Endothelial cell of umbilical vein (primary cell): Measurements from ENCODE around the gene CYP1A2. TPM values are rescaled to one million over a fixed set of nuclear protein-coding genes. Genes with fewer than 3 reads are reported as not detected.

Experiments
- BruUV-seq: library from RNA; stranded (reverse); fragments of 400-500 nt; replicated peaks from 2 replicates; lab custom pipeline; 2021; lab: Mats Ljungman, UMichigan
- CTCF ChIA-PET: fragments of 300-600, 350-600 bp; sonication (Branson Sonifier 250); formaldehyde crosslinking; loops from one replicate; lab custom pipeline; 2021; ENCODE audit warnings: antibody characterized with exemption, inconsistent platforms; lab: Charles Lee
- POLR2A ChIA-PET: fragments of 300-600, 350-600 bp; sonication (Branson Sonifier 250); formaldehyde crosslinking; loops from one replicate; lab custom pipeline; 2021; ENCODE audit warnings: antibody characterized with exemption, inconsistent platforms; lab: Charles Lee
- DNase-seq: peaks from one replicate; pipeline ENCODE4 v3.0.0-alpha.2; 2011; ENCODE audit warnings: low read depth, low spot score
- FAIRE-seq: peaks from 2 replicates; lab custom pipeline; 2011; peaks lifted over from hg19 to GRCh38; lab: Jason Lieb, UNC
- H2AFZ ChIP-seq: 2 replicates; pipeline ENCODE4 v1.6.0; 2012; ENCODE audit warnings: low read depth, low read length, control low read depth, inconsistent platforms
- H3K27ac ChIP-seq: 2 replicates; pipeline ENCODE4 v1.5.1; 2011; ENCODE audit warnings: low read depth, mild to moderate bottlenecking, control low read depth, low read length, moderate library complexity; ENCODE audit not compliant: insufficient read depth
- H3K27me3 ChIP-seq, 2 experiments: 2 replicates each; pipeline versions ENCODE4 v1.6.0 to v1.6.1; 2011; ENCODE audit warnings: low read length in 2 of 2, mixed read lengths in 1 of 2; ENCODE audit not compliant: control insufficient read depth in 2 of 2, insufficient read depth in 2 of 2
- H3K36me3 ChIP-seq, 2 experiments: 2 replicates in 1 of 2; 3 replicates in 1 of 2; pipeline ENCODE4 v1.5.1; 2011; ENCODE audit warnings: low read length in 2 of 2, mild to moderate bottlenecking in 1 of 2, moderate library complexity in 1 of 2; ENCODE audit not compliant: control insufficient read depth in 2 of 2, insufficient read depth in 2 of 2; ENCODE audit errors: extremely low read depth in 1 of 2
- H3K4me1 ChIP-seq: 3 replicates; pipeline ENCODE4 v1.5.1; 2011; ENCODE audit warnings: mild to moderate bottlenecking, low read length; ENCODE audit not compliant: control insufficient read depth, insufficient read depth; ENCODE audit errors: extremely low read depth
- H3K4me2 ChIP-seq: 2 replicates; pipeline ENCODE4 v1.6.1; 2011; ENCODE audit warnings: low read length, control low read depth, mixed read lengths; ENCODE audit not compliant: insufficient read depth
- H3K4me3 ChIP-seq, 3 experiments: fragments of 200-600 bp in 1 of 3; sonication (generic), shearing (Covaris generic) in 1 of 3; replicated peaks in 1 of 3; 2 replicates each; pipeline ENCODE4 v1.5.1; 2011 to 2016; ENCODE audit warnings: control low read depth in 3 of 3, low read length in 3 of 3, mild to moderate bottlenecking in 2 of 3, inconsistent platforms in 1 of 3, low read depth in 1 of 3, moderate library complexity in 1 of 3; ENCODE audit not compliant: insufficient read depth in 1 of 3
- H3K79me2 ChIP-seq: 2 replicates; pipeline ENCODE4 v1.6.0; 2012; ENCODE audit warnings: low read length, inconsistent platforms; ENCODE audit not compliant: control insufficient read depth, insufficient read depth
- H3K9ac ChIP-seq: replicated peaks from 2 replicates; pipeline ENCODE3; 2011; ENCODE audit warnings: low read length, control low read depth; ENCODE audit not compliant: insufficient read depth; ENCODE audit errors: extremely low read depth
- H3K9me1 ChIP-seq: replicated peaks from 3 replicates; pipeline ENCODE4 v1.6.0; 2011; ENCODE audit warnings: mild to moderate bottlenecking, low read length; ENCODE audit not compliant: control insufficient read depth, insufficient read depth; ENCODE audit errors: extremely low read depth
- H3K9me3 ChIP-seq: replicated peaks from 2 replicates; pipeline ENCODE4 v1.5.1; 2012; ENCODE audit warnings: low read length, inconsistent platforms; ENCODE audit not compliant: control insufficient read depth, insufficient read depth
- H4K20me1 ChIP-seq: replicated peaks from 2 replicates; pipeline ENCODE3; 2011; ENCODE audit warnings: mild to moderate bottlenecking, low read length; ENCODE audit not compliant: control insufficient read depth, insufficient read depth; ENCODE audit errors: extremely low read depth
- EZH2 ChIP-seq: IDR thresholded peaks from 2 replicates; pipeline ENCODE4 v1.6.1; 2012; ENCODE audit warnings: borderline replicate concordance, low read depth, mild to moderate bottlenecking, moderate library complexity, low read length, inconsistent platforms; ENCODE audit not compliant: severe bottlenecking
- FOS ChIP-seq: IDR thresholded peaks from 2 replicates; pipeline ENCODE4 v1.6.1; 2011; ENCODE audit warnings: mild to moderate bottlenecking, low read length, moderate library complexity, borderline replicate concordance; ENCODE audit not compliant: insufficient read depth
- JUN ChIP-seq: IDR thresholded peaks from 2 replicates; pipeline ENCODE4 v1.6.1; 2011; ENCODE audit warnings: borderline replicate concordance, low read depth; ENCODE audit not compliant: insufficient read length, insufficient read depth
- MYC ChIP-seq: IDR thresholded peaks from one replicate; pipeline ENCODE4 v1.6.1; 2011; ENCODE audit warnings: mild to moderate bottlenecking, low read depth, low read length
- POLR2AphosphoS5 ChIP-seq: IDR thresholded peaks from 2 replicates; pipeline ENCODE4 v1.6.1; 2012; ENCODE audit warnings: low read depth, mild to moderate bottlenecking, control low read depth, low read length, moderate library complexity; ENCODE audit not compliant: insufficient read depth
- dilution Hi-C: fragments of 300-500 bp; cut with MboI; formaldehyde crosslinking; loops from one replicate; pipeline ENCODE4 v1.15.0; 2019; ENCODE audit warnings: low sequenced_read_pairs; ENCODE audit not compliant: extremely low pct_ligation_motif_present
- intact Hi-C: fragments of 100-400 bp; cut with micrococcal nuclease; formaldehyde crosslinking; loops from one replicate; pipeline ENCODE4 v1.10.0; 2022
- polyA plus RNA-seq, 4 experiments: library from polyadenylated mRNA; depleted of rRNA in 3 of 4; stranded (reverse) in 3 of 4; unstranded in 1 of 4; fragments of >200 nt; gene quantifications; 2 replicates each; pipeline versions ENCODE4 v1.2.1 to v1.2.3, GENCODE V29; 2011 to 2012; ENCODE audit warnings: missing spikeins in 1 of 4
- total RNA-seq: library from RNA; stranded (reverse); gene quantifications from 2 replicates; pipeline ENCODE4 v1.2.3, GENCODE V29; 2021
- TF ChIP-seq, protein P1 (sequence below): IDR thresholded peaks from 2 replicates; pipeline ENCODE4 v1.6.1; 2011; ENCODE audit not compliant: insufficient read depth, insufficient read length

CYP1A2 gene
- total and polyA plus RNA-seq, 2 donors (not counting 3 experiments of a cell fraction or from before 2014, with no cell fraction given), result not detected

DNA sequence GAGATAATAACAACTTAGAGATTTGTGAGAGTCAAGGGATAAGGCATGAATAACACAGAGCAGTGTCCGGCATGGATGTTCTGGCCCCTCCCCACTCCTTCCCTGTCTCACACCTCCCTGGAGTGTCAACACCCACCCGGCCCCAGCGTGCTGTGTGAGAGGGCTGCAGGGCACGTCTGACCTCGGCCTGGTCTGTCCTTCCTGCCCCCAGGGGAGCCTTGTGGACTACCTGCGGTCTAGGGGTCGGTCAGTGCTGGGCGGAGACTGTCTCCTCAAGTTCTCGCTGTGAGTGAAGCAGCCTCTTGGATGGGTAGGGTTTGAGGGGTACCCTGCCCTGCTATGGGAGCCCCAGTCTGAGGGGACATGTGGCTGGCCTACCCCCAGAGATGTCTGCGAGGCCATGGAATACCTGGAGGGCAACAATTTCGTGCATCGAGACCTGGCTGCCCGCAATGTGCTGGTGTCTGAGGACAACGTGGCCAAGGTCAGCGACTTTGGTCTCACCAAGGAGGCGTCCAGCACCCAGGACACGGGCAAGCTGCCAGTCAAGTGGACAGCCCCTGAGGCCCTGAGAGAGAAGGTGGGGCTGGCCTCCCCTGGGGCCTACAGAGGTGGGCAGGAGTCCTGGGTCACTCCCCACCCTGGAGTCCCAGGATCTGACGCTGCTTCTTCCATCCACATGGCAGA is 52.8 kb downstream of the CYP1A2 start:
- H3K9ac ChIP-seq, result no peak overlapping the region

DNA sequence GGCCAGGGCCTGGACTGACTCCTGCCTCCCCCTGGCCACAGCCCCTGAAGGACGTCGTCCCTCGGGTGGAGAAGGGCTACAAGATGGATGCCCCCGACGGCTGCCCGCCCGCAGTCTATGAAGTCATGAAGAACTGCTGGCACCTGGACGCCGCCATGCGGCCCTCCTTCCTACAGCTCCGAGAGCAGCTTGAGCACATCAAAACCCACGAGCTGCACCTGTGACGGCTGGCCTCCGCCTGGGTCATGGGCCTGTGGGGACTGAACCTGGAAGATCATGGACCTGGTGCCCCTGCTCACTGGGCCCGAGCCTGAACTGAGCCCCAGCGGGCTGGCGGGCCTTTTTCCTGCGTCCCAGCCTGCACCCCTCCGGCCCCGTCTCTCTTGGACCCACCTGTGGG is 53.6 kb downstream of the CYP1A2 start:
- intact Hi-C loops (no loop called here), dilution Hi-C loops (no loop called here)
- Histone ChIP-seq H3K4me1 (no peaks in the 10 kb centered on the region), H3K4me3 (no peak overlapping the region), H4K20me1 (no peaks in the 10 kb centered on the region), H3K27me3 (no peaks in the 10 kb centered on the region), H3K27ac (no peak overlapping the region), H2AFZ (no peak overlapping the region), H3K9me3 (no peaks in the 10 kb centered on the region), H3K4me2 (no peak overlapping the region), H3K9ac (no peak overlapping the region), H3K9me1 (no peaks in the 10 kb centered on the region), H3K79me2 (peaks cover 4% of the 10 kb centered on the region), H3K36me3 (peaks cover 3 to 33% of the 10 kb centered on the region in 2 experiments)
- TF ChIP-seq JUN (no peak), MYC (no peak), FOS (no peak), EZH2 (no peak), POLR2AphosphoS5 (no peak)
- TF ChIP-seq, protein P1, sequence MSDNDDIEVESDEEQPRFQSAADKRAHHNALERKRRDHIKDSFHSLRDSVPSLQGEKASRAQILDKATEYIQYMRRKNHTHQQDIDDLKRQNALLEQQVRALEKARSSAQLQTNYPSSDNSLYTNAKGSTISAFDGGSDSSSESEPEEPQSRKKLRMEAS, result no peak
- DNase-seq, result no peak
- ChIA-PET CTCF (interaction anchor here (1.3 kb wide), 1 partner anchor 32 kb away, joined by 4 read pairs; no protein-coding TSS in a partner anchor), POLR2A (no interaction called here)
- TSS peak; percentile 56 for BruUV-seq
- no peak for FAIRE-seq

More for the DNA sequence above, 52.8 kb downstream of the CYP1A2 start:
- Histone ChIP-seq H3K9me1 (no peaks in the 10 kb centered on the region), H3K4me2 (no peak overlapping the region), H3K36me3 (peaks cover 3 to 33% of the 10 kb centered on the region in 2 experiments), H3K27ac (no peak overlapping the region), H3K4me1 (no peaks in the 10 kb centered on the region), H4K20me1 (no peaks in the 10 kb centered on the region), H3K4me3 (no peak overlapping the region), H3K9me3 (no peaks in the 10 kb centered on the region), H3K27me3 (no peaks in the 10 kb centered on the region), H3K79me2 (peaks cover 11% of the 10 kb centered on the region), H2AFZ (no peak overlapping the region)
- intact Hi-C loops, result loop anchor here (2.0 kb wide), 1 partner anchor 33 kb away; no protein-coding TSS in a partner anchor
- dilution Hi-C loops, result no loop called here
- BruUV-seq, result no TSS peak
- TF ChIP-seq POLR2AphosphoS5 (no peak), FOS (no peak)
- CTCF ChIA-PET, result interaction anchor here (1.1 to 3.9 kb wide), 7 partner anchors 9 to 39 kb away, joined by 3 to 22 read pairs (median 6); partner anchors contain the start of gene CSK
- no peak for FAIRE-seq
- DNase-seq, result no peak
- POLR2A ChIA-PET, result no interaction called here
